Measurements from ENCODE around the gene IGFBP2.

The IGFBP2 gene

DNA sequence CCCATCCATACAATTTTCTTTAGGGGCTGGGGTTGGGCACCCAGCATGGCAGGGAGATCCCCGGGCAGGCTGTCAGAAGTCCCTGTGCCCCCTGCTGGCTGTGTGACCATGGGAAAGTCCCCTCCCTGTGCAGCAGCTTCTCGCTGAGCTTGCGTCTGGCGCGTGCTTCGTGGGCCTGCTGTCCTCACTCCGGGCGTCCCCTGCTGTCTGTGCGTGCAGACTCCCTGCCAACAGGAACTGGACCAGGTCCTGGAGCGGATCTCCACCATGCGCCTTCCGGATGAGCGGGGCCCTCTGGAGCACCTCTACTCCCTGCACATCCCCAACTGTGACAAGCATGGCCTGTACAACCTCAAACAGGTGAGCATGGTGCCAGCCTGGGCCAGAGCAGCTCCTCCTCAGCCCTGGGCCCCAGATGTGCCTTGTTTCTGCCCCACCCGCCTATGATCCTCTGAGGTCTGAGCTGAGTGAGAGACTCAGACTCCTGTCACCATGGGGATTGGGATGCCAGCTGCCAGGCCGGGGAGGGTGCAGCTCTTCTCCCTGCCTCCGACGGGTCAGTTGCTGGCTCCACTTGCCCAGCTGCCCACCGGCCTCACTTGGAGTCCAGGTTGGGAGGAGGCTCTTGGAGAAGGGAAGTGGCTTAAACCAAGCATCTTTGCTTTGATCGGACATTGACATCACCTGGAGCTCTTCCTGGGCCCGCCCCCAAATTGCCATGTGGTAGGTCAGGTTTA lies 28.6 kb downstream of the IGFBP2 start:
- no peak for DNase-seq (ENCODE audit: low spot score)

GRCh38 chr2:216663106-216663505 lies 29.9 kb downstream of the IGFBP2 start:
- DNase-seq (ENCODE audit: low spot score): no peak

GRCh38 chr2:216663846-216664245 lies 30.6 kb downstream of the IGFBP2 start:
- DNase-seq (ENCODE audit: low spot score): no peak

DNA sequence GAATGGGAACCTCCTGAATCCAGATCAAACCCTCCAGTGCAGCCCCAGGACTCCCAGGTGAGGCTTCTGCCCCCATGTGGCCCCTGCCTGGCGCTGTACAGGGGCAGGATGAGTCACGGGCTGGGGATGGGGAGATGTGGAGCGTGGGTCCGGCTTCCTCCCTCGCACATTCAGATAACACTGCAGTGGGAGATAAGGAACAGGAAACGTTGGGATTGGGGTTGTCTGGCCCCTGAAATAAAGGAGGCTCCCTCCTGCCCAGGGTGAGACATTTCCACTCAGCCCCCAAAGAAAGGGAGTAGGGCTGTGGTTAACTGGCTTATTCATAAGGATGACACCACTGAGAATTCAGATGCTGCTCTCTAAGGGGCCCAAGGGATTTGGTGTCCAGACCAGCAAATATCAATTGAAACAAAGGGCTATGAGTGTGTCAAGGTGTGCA lies 31.4 kb downstream of the IGFBP2 start:
- DNase-seq (ENCODE audit: low spot score): no peak

- no peak for DNase-seq (ENCODE audit: low spot score)
These were observed 32.0 kb downstream of the IGFBP2 start for GRCh38 chr2:216665242-216665641.

DNA sequence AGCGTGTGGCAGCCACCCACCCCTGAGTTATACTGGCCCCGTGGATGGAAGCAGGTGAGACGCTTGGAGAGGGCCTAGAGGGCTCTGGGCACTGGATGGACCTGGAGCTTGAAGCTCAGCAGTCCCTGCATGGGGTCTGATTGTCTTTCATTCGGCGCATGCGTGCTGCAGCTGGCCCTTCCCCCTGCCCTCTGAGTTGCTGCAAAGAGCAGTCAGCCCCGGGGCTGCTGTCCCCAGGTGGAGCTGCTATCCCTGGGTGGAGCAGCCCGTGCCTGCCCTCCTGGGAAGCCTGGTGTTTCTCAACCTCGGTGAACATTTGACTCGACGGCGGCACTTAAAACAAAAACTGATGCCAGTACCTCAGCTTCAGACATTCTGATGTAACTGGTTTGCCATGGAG lies 32.5 kb downstream of the IGFBP2 start:
- no peak for DNase-seq (ENCODE audit: low spot score)

DNA sequence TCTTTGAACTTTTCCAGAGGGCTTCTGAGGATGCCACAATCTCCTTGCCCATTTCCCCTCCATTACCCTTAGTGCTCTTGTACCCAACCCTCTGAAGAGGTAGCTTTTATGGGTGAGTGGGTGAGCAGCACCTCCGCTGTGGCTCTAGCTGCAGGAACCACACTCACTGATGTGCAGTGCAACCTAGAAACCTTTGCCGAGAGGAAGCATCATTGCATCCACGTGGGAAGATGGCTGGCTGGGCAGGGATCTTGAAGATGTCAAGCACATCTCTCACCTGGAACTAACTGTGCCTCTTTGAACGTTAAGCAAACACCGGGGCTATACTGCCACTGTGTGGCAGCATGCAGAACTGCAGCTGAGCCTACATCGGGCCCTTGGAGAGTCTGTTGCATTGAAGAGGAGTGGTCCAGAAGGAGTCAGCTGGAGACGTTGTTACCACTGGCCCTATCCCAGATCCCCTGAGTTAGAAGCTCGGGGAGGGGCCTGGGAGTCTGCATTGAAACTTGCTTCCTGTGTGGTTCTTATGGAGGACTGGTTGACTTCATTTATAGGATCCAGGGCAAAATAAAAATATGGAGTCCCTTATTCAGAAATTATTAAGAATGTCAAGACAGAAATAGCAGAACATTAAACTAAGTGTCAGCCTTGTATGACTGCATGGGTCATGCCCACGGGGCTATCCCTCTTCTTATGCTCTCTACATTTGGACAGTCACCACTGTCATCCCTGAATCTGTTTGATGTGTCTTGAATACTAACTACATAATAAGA lies 33.4 kb downstream of the IGFBP2 start:
- peak; percentile 59 for DNase-seq (ENCODE audit: low spot score)

DNA sequence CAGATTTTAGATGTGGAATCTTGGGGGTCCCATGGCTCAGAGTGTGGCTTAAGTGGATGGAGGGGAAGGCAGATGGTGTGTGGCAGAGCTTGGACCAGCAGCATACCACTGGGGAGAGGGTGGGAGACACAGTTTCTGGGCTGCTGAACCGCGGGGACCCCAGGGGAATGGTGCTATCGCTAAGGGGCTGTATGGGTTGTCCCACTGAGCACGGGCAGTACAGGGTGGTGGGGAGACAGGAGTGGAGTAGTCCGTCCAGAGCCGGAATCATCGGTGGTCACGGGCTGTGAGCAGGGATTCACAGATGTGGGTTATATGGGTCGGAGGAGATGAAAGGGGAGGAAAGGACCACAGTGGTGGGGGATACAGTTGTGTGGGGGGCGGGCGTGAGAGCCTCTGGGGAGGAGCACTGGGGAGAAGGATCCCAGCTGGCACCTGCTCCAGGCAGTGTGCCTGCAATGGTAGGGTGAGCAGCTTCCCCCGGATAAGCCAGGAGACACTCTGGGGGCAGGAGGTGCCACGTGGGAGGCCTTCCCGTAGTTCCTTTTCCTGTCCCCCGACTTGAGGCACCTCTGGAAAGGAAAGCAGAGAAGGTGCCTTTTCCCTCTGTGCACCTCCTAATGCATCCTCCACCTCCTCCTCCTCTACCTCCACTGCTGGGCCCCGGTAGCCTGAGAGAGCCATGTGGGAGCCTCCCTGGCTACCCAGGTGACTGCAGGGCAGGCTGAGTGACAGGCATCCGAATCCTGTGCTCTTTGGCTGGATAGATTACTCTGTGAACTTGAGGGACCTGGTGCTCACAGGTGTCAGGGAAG lies 37.3 kb downstream of the IGFBP2 start:
- no peak for DNase-seq (ENCODE audit: low spot score)

GRCh38 chr2:216671081-216671411 lies 37.8 kb downstream of the IGFBP2 start:
- no peak for DNase-seq (ENCODE audit: low spot score)

DNA sequence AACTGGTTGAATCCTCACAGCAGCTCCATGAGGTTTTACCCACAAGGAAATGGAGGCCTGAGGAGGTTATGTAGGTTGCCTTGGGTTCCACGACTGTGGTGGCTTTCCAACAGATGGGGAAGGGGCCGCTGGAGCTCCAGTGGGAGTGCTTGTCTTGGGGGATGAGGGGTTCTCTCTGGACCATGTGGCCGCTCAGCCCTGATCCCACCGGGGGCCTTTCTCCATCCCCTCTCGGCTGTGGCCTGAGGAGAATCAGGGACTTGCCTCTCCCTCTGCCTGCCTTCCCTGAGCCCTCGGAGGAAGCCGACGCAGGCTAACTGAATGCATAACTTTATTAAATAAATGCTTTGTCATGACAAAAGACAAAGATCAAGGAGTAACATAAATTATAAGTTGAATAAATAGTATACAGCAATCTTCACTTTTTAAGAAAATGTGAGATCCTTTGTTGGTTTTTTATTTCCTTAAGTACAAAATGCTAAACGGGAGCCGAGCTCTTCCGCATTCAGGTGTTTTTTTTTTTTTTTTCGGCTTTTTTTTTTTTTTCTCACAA lies 38.6 kb downstream of the IGFBP2 start:
- DNase-seq (ENCODE audit: low spot score): no peak

DNA sequence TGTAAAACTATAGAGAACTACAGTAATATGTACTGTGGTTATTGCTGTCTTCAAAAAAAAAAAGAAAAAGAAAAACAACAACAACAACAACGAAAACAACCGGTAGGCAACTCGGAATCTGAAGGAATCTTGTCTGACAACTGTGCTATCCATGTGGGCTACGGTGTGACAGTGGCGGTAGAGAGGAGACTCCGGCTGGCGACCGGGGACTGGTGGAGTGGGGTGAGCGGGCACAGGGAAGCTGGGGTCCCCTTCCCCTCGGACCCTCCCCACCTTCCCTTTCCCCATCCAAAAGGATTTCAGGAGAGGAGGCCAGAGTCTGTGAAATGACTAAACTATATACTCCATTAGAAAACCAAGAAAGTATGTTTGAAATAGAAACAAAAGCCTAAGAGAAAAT lies 39.2 kb downstream of the IGFBP2 start:
- no peak for DNase-seq (ENCODE audit: low spot score)

DNA sequence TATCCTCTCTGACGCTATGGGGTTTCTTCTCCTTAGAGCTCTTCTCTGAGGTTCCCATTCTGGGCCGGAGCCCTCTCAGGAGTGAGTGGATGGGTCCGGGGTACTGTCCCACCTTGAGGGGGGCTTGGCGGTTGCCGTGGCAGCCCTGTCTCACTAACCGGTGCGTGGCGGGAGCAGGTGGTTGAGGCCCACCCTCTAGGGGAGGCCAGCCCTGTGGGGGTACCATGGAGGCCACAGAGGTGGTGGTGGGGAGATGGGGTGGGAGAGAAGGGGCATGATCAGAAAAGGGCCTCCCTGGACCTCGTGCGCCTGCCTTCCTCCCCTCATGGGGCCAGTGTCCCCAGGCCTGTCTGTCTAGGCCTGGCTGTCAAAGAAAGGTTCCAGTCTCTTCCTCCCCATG lies 39.8 kb downstream of the IGFBP2 start:
- no peak for DNase-seq (ENCODE audit: low spot score)

GRCh38 chr2:216673609-216674008 lies 40.4 kb downstream of the IGFBP2 start:
- DNase-seq (ENCODE audit: low spot score): no peak

DNA sequence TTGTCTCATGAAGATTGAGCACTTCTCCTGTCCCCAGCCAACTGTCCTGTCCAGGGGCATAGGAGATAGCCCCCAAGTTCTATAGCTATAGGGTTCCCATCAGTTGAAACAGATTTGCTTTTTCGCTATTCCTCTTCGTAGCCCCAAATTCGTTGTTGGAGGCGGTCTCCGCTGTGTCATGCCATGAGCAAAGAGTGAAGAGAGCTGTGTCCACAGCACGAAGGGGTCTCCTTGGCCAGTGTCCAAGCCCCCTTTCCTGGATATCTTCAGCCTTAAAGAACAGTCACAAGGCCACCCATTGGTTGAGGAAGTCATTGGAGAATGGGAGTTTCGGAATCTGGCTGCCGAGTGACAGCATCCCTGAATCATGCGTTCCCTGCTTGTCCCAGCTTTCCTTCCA lies 41.2 kb downstream of the IGFBP2 start:
- DNase-seq (ENCODE audit: low spot score): no peak

DNA sequence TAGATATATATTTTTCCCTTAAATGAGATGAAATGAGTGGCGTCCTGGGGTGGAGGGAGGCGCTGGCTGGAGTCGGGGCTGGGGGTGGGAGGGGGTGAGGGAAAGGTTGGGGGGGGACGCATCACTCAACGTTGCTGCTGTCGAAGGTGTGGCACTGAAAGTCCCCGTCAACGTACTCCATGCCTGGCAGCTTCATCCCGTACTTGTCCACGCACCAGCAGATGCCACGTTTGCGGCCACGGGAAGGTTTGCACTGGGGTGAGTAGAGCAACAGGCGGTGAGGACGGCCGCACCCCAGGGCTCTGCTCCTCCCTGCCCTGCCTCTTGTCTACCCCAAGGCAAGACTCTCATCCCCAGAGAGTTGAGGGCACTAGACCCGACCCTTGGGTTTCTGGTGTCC lies 43.4 kb downstream of the IGFBP2 start:
- no peak for DNase-seq (ENCODE audit: low spot score)

DNA sequence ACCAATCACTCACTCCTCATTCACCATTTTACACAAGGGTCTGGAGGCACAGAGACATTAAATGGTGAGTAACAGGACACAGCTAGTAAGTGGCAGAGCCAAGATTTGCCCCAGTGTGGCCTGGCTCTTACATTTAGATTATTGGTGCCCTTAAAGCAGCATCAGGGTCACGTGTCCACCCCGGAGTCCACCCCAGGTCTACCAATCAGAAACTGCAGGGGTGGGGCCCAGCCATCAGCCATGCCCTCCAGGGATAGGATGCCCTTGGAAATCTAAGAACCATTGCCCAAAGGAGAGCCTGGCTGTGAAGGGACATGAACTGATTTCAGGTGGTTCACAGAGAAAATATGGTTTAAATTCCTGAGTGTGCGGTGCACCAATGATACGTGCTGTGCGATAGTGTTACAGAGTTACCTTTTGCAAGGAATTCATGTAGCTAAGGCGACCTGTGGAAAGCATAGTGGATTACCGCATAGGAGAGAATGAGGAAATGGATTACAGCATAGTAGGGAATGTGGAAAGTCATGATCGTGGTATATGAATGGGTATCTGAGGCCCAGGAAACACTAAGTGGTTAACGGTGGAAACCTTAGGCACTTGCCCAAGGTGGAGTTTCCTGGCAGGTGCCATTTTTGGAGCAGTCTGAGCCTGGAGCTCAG lies 44.3 kb downstream of the IGFBP2 start:
- no peak for DNase-seq (ENCODE audit: low spot score)

- no peak for DNase-seq (ENCODE audit: low spot score)
These were observed 44.9 kb downstream of the IGFBP2 start for GRCh38 chr2:216678098-216678465.

DNA sequence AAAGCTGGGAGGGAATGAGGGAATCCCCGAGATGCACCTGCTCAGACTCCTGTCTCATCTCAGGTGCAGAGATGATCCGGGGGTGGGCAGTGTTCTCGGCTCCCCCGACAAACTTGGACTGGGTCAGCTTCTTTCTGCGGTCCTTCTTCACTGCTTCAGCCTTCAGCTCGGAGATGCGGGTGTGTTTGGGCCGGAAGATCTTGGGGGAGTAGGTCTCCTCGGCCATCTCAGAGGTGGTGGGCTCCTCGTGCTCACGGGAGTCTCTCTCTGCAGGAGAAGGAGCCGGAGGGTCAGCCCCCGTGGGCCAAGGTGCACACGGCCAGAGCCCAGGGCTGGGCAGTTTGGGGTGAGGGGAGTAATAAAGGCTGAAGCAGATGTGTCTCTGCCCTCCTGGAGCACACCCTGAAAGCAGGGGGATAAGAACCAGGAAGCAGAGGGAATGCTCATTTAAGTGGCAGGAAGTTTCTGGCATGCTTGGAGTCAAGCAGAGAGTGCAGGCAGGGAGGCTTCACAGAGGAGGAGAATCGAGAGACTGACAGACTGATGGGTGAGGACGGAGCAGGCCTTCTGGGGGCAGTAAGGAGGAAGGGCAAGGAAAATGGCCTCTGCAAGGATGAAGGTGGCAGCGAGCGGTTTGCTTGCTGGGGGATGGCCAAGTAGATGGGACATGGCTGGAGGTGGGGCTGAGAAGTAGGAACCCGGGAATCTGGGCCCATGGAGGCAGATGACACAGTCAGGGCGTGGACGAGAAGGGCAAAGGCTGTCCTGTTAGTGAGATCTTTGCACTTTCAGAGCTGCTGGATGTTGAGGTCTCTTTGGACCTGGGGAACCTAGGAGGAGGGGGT lies 45.8 kb downstream of the IGFBP2 start:
- DNase-seq (ENCODE audit: low spot score): no peak

DNA sequence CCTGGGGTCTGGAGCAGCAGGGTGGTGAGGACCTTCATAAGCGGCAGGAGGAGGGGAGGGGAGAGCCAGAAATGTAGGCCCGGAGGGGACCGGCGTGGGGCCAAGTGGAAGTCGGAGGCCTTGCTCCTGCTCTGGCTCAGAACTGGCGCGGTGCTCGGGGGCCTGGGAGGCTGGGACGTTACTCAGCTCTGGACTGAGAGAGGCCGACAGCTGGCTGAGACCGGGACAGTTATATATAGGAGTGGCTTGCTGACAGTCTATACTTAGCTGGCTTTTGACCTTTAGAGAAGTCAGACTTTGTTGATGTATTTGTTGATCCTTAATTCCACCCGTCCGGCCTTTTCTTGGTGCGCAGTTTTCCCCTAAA lies 46.4 kb downstream of the IGFBP2 start:
- no peak for DNase-seq (ENCODE audit: low spot score)

DNA sequence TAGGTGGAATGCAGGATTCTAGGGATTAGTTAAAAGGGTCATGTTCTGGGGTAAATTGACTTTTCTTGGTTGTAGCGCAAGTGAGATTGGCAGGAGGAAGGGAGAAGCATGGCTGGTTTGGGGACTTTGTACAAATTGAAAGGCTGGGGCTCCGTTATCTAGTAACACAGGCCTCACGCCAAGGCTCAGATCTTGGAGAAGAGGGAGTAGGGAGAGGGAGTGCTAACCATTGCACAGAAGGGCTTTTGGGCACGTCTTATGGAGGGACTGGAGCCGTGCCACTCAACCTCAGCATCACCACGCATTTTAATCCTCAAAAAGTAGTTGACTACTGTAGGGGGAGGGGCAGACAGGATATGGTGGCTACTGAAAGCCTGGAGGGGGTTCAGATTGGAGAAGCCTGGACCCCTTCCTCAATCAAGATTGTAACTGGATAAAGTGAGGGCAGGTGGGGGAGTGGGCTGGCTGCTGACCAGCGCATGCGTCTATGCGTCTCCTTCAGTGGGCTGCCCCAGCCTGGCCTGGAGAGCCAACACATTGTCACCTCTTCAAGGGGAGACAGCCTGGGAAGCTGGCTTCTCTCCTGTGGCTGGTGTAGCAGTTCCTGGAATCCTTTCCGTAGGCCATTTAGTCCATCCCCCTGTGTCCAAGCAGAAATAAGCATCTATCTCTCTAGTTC lies 47.9 kb downstream of the IGFBP2 start:
- DNase-seq (ENCODE audit: low spot score): no peak

- DNase-seq (ENCODE audit: low spot score): no peak
These were observed 48.5 kb downstream of the IGFBP2 start for GRCh38 chr2:216681683-216682082.

All from CD4-positive, alpha-beta T cell treated with Interleukin-15 for 4 hours (primary cell).